Measurements from ENCODE around the gene ZNF268. TPM values are rescaled to one million over a fixed set of nuclear protein-coding genes. Genes with fewer than 3 reads are reported as not detected.
"Not testable (repeated sequence)": the region's sequence is repeated elsewhere in the genome, so short reads cannot be mapped to it uniquely, and the experiment has no call there.

ZNF268 gene
- total RNA-seq, 1 experiment from 2014 or later: 1.1 TPM

DNA sequence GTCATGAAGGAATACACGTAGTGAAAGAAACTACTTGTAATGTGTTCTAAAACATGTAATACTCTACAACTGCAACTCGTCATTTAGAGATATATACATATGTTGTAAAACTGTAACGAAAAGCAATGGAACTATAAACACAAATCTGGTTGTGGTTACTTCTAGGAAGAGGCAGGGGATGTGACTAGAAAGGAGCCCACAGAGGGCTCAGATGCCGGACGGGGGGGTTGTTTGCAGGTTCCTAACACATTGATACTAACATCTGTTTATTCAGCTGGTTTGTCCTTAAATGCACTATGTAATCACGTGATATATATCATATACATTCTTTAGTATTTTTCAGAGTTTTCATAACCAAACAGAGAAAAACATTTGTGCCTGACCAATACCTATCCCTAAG, 70.4 kb downstream of the ZNF268 start:
- POLR2A ChIA-PET (ENCODE audit: unreplicated experiment): no interaction called here
- Histone ChIP-seq H3K9me2 (replicated peaks; ENCODE audit: low read length) (no peaks in the 10 kb centered on the region), H3K4me1 (ENCODE audit: insufficient read depth, low read length) (no peaks in the 10 kb centered on the region), H2AFZ (ENCODE audit: low read length) (no peak overlapping the region), H4K20me1 (ENCODE audit: low read length) (no peaks in the 10 kb centered on the region), H3K4me3 (ENCODE audit: low read length) (no peak overlapping the region), H3K9ac (ENCODE audit: low read length) (no peak overlapping the region), H3K79me2 (ENCODE audit: low read length) (no peaks in the 10 kb centered on the region), H3F3A (ENCODE audit: low read length, unreplicated experiment) (no peaks in the 10 kb centered on the region), H3K27ac (ENCODE audit: low read length) (no peak overlapping the region), H3K27me3 (ENCODE audit: low read length) (no peaks in the 10 kb centered on the region), H3K36me3 (ENCODE audit: low read depth, low read length) (no peaks in the 10 kb centered on the region), H3K9me3 (ENCODE audit: low read length) (no peaks in the 10 kb centered on the region), H3K4me2 (ENCODE audit: low read length) (no peak overlapping the region)
- CTCF ChIA-PET: no interaction called here
- TF ChIP-seq, protein P1, sequence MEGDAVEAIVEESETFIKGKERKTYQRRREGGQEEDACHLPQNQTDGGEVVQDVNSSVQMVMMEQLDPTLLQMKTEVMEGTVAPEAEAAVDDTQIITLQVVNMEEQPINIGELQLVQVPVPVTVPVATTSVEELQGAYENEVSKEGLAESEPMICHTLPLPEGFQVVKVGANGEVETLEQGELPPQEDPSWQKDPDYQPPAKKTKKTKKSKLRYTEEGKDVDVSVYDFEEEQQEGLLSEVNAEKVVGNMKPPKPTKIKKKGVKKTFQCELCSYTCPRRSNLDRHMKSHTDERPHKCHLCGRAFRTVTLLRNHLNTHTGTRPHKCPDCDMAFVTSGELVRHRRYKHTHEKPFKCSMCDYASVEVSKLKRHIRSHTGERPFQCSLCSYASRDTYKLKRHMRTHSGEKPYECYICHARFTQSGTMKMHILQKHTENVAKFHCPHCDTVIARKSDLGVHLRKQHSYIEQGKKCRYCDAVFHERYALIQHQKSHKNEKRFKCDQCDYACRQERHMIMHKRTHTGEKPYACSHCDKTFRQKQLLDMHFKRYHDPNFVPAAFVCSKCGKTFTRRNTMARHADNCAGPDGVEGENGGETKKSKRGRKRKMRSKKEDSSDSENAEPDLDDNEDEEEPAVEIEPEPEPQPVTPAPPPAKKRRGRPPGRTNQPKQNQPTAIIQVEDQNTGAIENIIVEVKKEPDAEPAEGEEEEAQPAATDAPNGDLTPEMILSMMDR (conservative IDR thresholded peaks at IDR 0.05; ENCODE audit: low read depth, low read length): no peak
- TF ChIP-seq EZH2phosphoT487 (IDR thresholded peaks at IDR 0.05; ENCODE audit: borderline replicate concordance, low read length) (no peak), EZH2 (IDR thresholded peaks at IDR 0.05; ENCODE audit: low read length, unreplicated experiment) (no peak)
- no peak for DNase-seq
- no peak for ATAC-seq
- intact Hi-C loops (cut with micrococcal nuclease): no loop called here
- no TSS peak for BruUV-seq (replicated peaks)

DNA sequence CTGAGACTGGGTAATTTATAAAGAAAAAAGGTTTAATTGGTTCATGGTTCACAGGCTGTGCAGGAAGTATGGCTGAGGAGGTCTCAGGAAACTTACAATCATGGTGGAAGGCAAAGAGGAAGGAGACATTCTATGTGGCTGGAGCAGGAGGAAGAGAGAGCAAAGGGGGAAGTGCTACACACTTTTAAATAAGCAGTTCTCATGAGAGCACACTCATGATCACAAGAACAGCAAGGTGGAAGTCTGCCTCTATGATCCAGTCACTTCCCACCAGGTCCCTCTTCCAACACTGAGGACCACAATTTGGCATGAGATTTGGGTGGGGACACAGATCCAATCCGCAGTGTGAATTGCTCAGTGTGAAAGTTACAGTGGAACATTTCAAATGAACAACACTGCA, 74.5 kb downstream of the ZNF268 start:
- POLR2A ChIA-PET (ENCODE audit: unreplicated experiment); ATAC-seq; BruUV-seq (replicated peaks): not testable (repeated sequence)

DNA sequence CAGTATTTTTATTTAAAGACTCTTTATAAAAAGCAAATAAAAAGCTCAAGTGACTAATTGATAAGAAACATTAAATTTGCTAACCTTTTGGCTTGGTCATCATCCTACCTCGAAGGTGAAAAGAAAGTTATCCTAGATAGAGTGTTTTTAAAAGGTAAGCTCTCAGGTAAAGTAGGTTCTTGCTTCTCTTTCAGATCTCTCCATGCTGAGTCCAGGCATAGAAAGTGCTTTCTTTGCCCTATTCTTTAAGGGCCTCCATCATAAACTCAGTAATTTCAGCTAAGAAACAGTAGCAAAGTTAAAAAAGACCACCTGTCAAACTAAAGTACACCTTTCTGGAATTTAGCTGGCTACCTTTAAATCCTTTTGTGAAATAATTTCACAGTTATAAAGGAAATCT, 75.0 kb downstream of the ZNF268 start:
- ChIA-PET POLR2A (ENCODE audit: unreplicated experiment) (no interaction called here), CTCF (no interaction called here)

More for the DNA sequence above, 74.5 kb downstream of the ZNF268 start:
- H3K9me3 ChIP-seq (ENCODE audit: low read length); DNase-seq; H3K4me1 ChIP-seq (ENCODE audit: insufficient read depth, low read length); H3K9ac ChIP-seq (ENCODE audit: low read length); H2AFZ ChIP-seq (ENCODE audit: low read length); H4K20me1 ChIP-seq (ENCODE audit: low read length); H3K79me2 ChIP-seq (ENCODE audit: low read length); H3K9me2 ChIP-seq (replicated peaks; ENCODE audit: low read length); H3K27me3 ChIP-seq (ENCODE audit: low read length); H3K4me2 ChIP-seq (ENCODE audit: low read length); CTCF ChIA-PET; intact Hi-C loops (cut with micrococcal nuclease); H3K27ac ChIP-seq (ENCODE audit: low read length); H3K36me3 ChIP-seq (ENCODE audit: low read depth, low read length); H3F3A ChIP-seq (ENCODE audit: low read length, unreplicated experiment); H3K4me3 ChIP-seq (ENCODE audit: low read length): not testable (repeated sequence)

More for the DNA sequence above, 75.0 kb downstream of the ZNF268 start:
- Histone ChIP-seq H3K4me3 (ENCODE audit: low read length) (no peak overlapping the region), H3K79me2 (ENCODE audit: low read length) (no peaks in the 10 kb centered on the region), H2AFZ (ENCODE audit: low read length) (no peak overlapping the region), H3F3A (ENCODE audit: low read length, unreplicated experiment) (no peaks in the 10 kb centered on the region), H3K9me2 (replicated peaks; ENCODE audit: low read length) (no peaks in the 10 kb centered on the region), H3K4me1 (ENCODE audit: insufficient read depth, low read length) (no peaks in the 10 kb centered on the region), H3K27me3 (ENCODE audit: low read length) (no peaks in the 10 kb centered on the region), H3K27ac (ENCODE audit: low read length) (no peak overlapping the region), H3K9ac (ENCODE audit: low read length) (no peak overlapping the region), H3K9me3 (ENCODE audit: low read length) (no peaks in the 10 kb centered on the region), H3K36me3 (ENCODE audit: low read depth, low read length) (no peaks in the 10 kb centered on the region), H3K4me2 (ENCODE audit: low read length) (no peak overlapping the region), H4K20me1 (ENCODE audit: low read length) (no peaks in the 10 kb centered on the region)
- TF ChIP-seq, protein P1 (conservative IDR thresholded peaks at IDR 0.05; ENCODE audit: low read depth, low read length): no peak
- TF ChIP-seq EZH2phosphoT487 (IDR thresholded peaks at IDR 0.05; ENCODE audit: borderline replicate concordance, low read length) (no peak), EZH2 (IDR thresholded peaks at IDR 0.05; ENCODE audit: low read length, unreplicated experiment) (no peak)
- ATAC-seq: no peak
- BruUV-seq (replicated peaks): no TSS peak
- intact Hi-C loops (cut with micrococcal nuclease): no loop called here
- DNase-seq: no peak

Measured in PC-3 (cell line).